Neural cell (in vitro differentiated cells): Measurements from ENCODE around the gene ZDHHC8. TPM values are rescaled to one million over a fixed set of nuclear protein-coding genes. Genes with fewer than 3 reads are reported as not detected.

Experiments
- H2AFZ ChIP-seq: fragments of 200-600, 300-800 bp; sonication (generic), shearing (Covaris generic); 2 replicates; pipeline ENCODE4 v1.6.0; 2014; ENCODE audit warnings: low read depth, mild to moderate bottlenecking, antibody characterized with exemption, low read length, moderate library complexity
- H3F3A ChIP-seq: fragments of 200-600 bp; shearing (Covaris generic); 2 replicates; pipeline ENCODE4 v1.6.1; 2016; ENCODE audit warnings: mild to moderate bottlenecking, moderate library complexity, mixed read lengths, antibody characterized with exemption, low read length; ENCODE audit not compliant: insufficient read depth, poor library complexity, severe bottlenecking
- H3K27ac ChIP-seq: fragments of 200-600, 300-800 bp; sonication (generic), shearing (Covaris generic); 2 replicates; pipeline ENCODE4 v1.5.1; 2014; ENCODE audit warnings: mild to moderate bottlenecking, low read length, moderate library complexity
- H3K27me3 ChIP-seq: fragments of 300-800, 200-600 bp; sonication (generic), shearing (Covaris generic); 2 replicates; pipeline ENCODE4 v1.6.0; 2014; ENCODE audit warnings: mild to moderate bottlenecking, low read depth, low read length, moderate library complexity; ENCODE audit not compliant: insufficient read depth
- H3K36me3 ChIP-seq: fragments of 300-800, 200-600 bp; sonication (generic), shearing (Covaris generic); 2 replicates; pipeline ENCODE4 v1.5.1; 2014; ENCODE audit warnings: mild to moderate bottlenecking, antibody characterized with exemption, low read length, moderate library complexity; ENCODE audit not compliant: insufficient read depth
- H3K4me2 ChIP-seq: fragments of 300-800, 200-600 bp; sonication (generic), shearing (Covaris generic); 2 replicates; pipeline ENCODE4 v1.6.0; 2014; ENCODE audit warnings: mild to moderate bottlenecking, low read length
- H3K4me3 ChIP-seq: fragments of 300-800, 200-600 bp; sonication (generic), shearing (Covaris generic); 2 replicates; pipeline ENCODE4 v1.5.1; 2014; ENCODE audit warnings: mild to moderate bottlenecking, low read length, moderate library complexity
- H3K79me2 ChIP-seq: fragments of 200-600 bp; shearing (Covaris generic); replicated peaks from 2 replicates; pipeline ENCODE4 v1.6.0; 2014; ENCODE audit warnings: mild to moderate bottlenecking, low read length, moderate library complexity; ENCODE audit not compliant: insufficient read depth
- H3K9ac ChIP-seq: fragments of 300-800, 200-600 bp; sonication (generic), shearing (Covaris generic); 2 replicates; pipeline ENCODE4 v1.6.1; 2016; ENCODE audit warnings: mild to moderate bottlenecking, low read length, mixed read lengths
- H3K9me2 ChIP-seq: fragments of 200-600 bp; shearing (Covaris generic); 2 replicates; pipeline ENCODE4 v1.6.1; 2016; ENCODE audit warnings: mild to moderate bottlenecking, low read length, mixed read lengths; ENCODE audit not compliant: insufficient read depth
- H3K9me3 ChIP-seq: fragments of 200-600, 300-800 bp; sonication (generic), shearing (Covaris generic); 2 replicates; pipeline ENCODE4 v1.6.1; 2016; ENCODE audit warnings: mild to moderate bottlenecking, mixed run types, low read length, moderate library complexity, mixed read lengths
- H4K20me1 ChIP-seq: fragments of 200-600 bp; shearing (Covaris generic); 2 replicates; pipeline ENCODE4 v1.6.1; 2016; ENCODE audit warnings: mild to moderate bottlenecking, mixed run types; ENCODE audit not compliant: insufficient read depth
- EP300 ChIP-seq: fragments of 450-650 bp; conservative IDR thresholded peaks from 2 replicates; pipeline ENCODE4 v1.6.1; 2014; ENCODE audit warnings: antibody characterized with exemption, mild to moderate bottlenecking, moderate library complexity; ENCODE audit not compliant: poor library complexity, severe bottlenecking
- EZH2 ChIP-seq: fragments of 200-600, 300-800 bp; shearing (Covaris generic), sonication (generic); IDR thresholded peaks from 2 replicates; pipeline ENCODE4 v1.6.1; 2014; ENCODE audit warnings: antibody characterized with exemption, low read length, borderline replicate concordance, mild to moderate bottlenecking; ENCODE audit not compliant: insufficient read depth, poor library complexity, severe bottlenecking
- MXI1 ChIP-seq: fragments of 450-650 bp; conservative IDR thresholded peaks from 2 replicates; pipeline ENCODE4 v1.6.1; 2014; ENCODE audit warnings: antibody characterized with exemption, mild to moderate bottlenecking; ENCODE audit not compliant: poor library complexity, severe bottlenecking
- POLR2AphosphoS5 ChIP-seq: IDR thresholded peaks from 2 replicates; pipeline ENCODE4 v1.6.1; 2012
- RAD21 ChIP-seq: fragments of 450-650 bp; conservative IDR thresholded peaks from 2 replicates; pipeline ENCODE4 v1.6.1; 2014; ENCODE audit warnings: antibody characterized with exemption, mild to moderate bottlenecking, moderate library complexity
- SMC3 ChIP-seq: fragments of 450-650 bp; conservative IDR thresholded peaks from 2 replicates; pipeline ENCODE4 v1.6.1; 2014; ENCODE audit warnings: antibody characterized with exemption, mild to moderate bottlenecking, moderate library complexity; ENCODE audit not compliant: poor library complexity
- TAF1 ChIP-seq: IDR thresholded peaks from 2 replicates; pipeline ENCODE4 v1.6.1; 2012; ENCODE audit warnings: low read depth
- polyA minus RNA-seq: library from RNA; depleted of rRNA, polyadenylated mRNA; stranded (reverse); fragments of >200 nt; gene quantifications from 2 replicates; pipeline ENCODE4 v1.2.3, GENCODE V29; 2014
- polyA plus RNA-seq: library from polyadenylated mRNA; depleted of rRNA; stranded (reverse); fragments of >200 nt; gene quantifications from 2 replicates; pipeline ENCODE4 v1.2.3, GENCODE V29; 2014
- TF ChIP-seq, protein P1 (sequence below): IDR thresholded peaks from 2 replicates; pipeline ENCODE4 v1.6.1; 2012; ENCODE audit warnings: borderline replicate concordance
- TF ChIP-seq, protein P2 (sequence below): fragments of 450-650 bp; IDR thresholded peaks from 2 replicates; pipeline ENCODE4 v1.5.1; 2014; ENCODE audit warnings: antibody characterized with exemption, mild to moderate bottlenecking, moderate library complexity; ENCODE audit not compliant: poor library complexity, severe bottlenecking

The ZDHHC8 gene, protein sequence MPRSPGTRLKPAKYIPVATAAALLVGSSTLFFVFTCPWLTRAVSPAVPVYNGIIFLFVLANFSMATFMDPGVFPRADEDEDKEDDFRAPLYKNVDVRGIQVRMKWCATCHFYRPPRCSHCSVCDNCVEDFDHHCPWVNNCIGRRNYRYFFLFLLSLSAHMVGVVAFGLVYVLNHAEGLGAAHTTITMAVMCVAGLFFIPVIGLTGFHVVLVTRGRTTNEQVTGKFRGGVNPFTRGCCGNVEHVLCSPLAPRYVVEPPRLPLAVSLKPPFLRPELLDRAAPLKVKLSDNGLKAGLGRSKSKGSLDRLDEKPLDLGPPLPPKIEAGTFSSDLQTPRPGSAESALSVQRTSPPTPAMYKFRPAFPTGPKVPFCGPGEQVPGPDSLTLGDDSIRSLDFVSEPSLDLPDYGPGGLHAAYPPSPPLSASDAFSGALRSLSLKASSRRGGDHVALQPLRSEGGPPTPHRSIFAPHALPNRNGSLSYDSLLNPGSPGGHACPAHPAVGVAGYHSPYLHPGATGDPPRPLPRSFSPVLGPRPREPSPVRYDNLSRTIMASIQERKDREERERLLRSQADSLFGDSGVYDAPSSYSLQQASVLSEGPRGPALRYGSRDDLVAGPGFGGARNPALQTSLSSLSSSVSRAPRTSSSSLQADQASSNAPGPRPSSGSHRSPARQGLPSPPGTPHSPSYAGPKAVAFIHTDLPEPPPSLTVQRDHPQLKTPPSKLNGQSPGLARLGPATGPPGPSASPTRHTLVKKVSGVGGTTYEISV
- polyA plus RNA-seq (4.5 and 11.4 TPM in 2 replicates), polyA minus RNA-seq (5.6 and 7.3 TPM in 2 replicates)

DNA sequence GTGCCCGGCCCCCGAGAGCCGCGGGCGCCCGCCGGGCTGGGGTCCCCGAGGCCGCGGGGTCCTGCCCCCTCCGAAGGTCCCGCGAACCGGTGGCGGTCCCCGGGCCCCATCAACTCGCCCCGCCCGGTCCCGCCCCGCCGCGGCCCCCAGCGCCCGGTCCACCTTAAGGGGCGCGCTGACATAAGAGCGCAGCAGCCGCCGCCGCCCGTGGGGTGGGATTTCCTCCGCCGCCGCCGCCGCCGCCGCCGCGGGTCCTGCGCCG lies at the start of gene ZDHHC8:
TSS of gene ZDHHC8 (plus strand) at position 208 of the 262 bp plus-strand sequence. CDS start 144 bp downstream, outside the sequence.
- Histone ChIP-seq H4K20me1 (no peaks in the 10 kb centered on the region), H3K79me2 (no peaks in the 10 kb centered on the region), H3K4me3 (peak within 1 kb of the TSS; percentile 90), H3K9me2 (no peaks in the 10 kb centered on the region), H3F3A (no peaks in the 10 kb centered on the region), H3K36me3 (no peaks in the 10 kb centered on the region), H3K27ac (peak within 1 kb of the TSS; percentile 67), H3K9ac (peak within 1 kb of the TSS; percentile 86), H3K27me3 (no peaks in the 10 kb centered on the region), H3K4me2 (peak within 1 kb of the TSS; percentile 68), H2AFZ (peak within 1 kb of the TSS; percentile 45), H3K9me3 (no peaks in the 10 kb centered on the region)
- TF ChIP-seq TAF1: no peak

DNA sequence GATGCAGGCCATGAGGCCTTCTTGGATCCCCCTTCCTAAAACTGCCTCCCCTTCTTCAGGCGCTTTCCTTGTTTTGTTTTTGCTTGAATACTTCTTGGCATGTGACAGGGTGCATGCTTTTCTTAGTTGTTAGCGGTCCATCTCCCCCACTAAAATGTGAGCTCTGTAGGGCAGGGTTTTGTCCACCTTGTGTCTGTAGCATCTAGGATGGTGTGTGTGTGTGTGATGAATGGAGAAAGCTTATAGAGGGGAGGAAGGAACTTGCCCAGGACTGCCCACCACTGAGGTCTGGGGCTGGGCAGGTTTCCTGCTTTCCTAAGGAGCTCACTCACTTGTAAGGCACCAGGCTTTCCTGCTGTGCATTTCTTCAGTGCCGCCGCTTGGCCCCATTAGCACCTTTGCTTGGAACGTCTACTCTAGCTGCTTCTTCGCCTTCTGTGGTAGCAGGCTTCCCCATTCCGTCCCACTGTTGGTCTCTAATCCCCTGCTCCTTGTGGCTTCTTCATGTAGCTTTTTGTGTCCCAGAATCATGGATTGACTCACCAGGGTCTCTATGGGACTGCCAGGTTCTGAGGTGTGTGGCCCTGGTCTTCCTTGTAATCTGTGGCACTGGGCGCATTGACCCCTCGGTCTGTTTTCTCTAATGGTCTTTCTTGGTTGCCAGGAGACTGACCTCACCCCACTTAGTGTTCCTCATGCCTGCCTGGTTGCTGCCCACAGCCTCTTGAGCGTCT lies 48.3 kb upstream of the ZDHHC8 start:
- Histone ChIP-seq H3K9ac (no peak overlapping the region), H4K20me1 (peaks cover 23% of the 10 kb centered on the region), H3K79me2 (peaks cover 58% of the 10 kb centered on the region), H3K27ac (no peak overlapping the region), H3F3A (no peaks in the 10 kb centered on the region), H3K36me3 (peaks cover 3% of the 10 kb centered on the region), H2AFZ (no peak overlapping the region), H3K9me2 (no peaks in the 10 kb centered on the region), H3K27me3 (no peaks in the 10 kb centered on the region), H3K4me2 (no peak overlapping the region), H3K9me3 (no peaks in the 10 kb centered on the region), H3K4me3 (peak overlapping the region; percentile 93)
- no peak for TF ChIP-seq RAD21
- no peak for TF ChIP-seq SMC3
- TF ChIP-seq, protein P1, sequence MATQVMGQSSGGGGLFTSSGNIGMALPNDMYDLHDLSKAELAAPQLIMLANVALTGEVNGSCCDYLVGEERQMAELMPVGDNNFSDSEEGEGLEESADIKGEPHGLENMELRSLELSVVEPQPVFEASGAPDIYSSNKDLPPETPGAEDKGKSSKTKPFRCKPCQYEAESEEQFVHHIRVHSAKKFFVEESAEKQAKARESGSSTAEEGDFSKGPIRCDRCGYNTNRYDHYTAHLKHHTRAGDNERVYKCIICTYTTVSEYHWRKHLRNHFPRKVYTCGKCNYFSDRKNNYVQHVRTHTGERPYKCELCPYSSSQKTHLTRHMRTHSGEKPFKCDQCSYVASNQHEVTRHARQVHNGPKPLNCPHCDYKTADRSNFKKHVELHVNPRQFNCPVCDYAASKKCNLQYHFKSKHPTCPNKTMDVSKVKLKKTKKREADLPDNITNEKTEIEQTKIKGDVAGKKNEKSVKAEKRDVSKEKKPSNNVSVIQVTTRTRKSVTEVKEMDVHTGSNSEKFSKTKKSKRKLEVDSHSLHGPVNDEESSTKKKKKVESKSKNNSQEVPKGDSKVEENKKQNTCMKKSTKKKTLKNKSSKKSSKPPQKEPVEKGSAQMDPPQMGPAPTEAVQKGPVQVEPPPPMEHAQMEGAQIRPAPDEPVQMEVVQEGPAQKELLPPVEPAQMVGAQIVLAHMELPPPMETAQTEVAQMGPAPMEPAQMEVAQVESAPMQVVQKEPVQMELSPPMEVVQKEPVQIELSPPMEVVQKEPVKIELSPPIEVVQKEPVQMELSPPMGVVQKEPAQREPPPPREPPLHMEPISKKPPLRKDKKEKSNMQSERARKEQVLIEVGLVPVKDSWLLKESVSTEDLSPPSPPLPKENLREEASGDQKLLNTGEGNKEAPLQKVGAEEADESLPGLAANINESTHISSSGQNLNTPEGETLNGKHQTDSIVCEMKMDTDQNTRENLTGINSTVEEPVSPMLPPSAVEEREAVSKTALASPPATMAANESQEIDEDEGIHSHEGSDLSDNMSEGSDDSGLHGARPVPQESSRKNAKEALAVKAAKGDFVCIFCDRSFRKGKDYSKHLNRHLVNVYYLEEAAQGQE: no peak
- no peak for TF ChIP-seq POLR2AphosphoS5
- TF ChIP-seq EP300: no peak
- no peak for TF ChIP-seq TAF1
- no peak for TF ChIP-seq EZH2
- no peak for TF ChIP-seq MXI1
- TF ChIP-seq, protein P2, sequence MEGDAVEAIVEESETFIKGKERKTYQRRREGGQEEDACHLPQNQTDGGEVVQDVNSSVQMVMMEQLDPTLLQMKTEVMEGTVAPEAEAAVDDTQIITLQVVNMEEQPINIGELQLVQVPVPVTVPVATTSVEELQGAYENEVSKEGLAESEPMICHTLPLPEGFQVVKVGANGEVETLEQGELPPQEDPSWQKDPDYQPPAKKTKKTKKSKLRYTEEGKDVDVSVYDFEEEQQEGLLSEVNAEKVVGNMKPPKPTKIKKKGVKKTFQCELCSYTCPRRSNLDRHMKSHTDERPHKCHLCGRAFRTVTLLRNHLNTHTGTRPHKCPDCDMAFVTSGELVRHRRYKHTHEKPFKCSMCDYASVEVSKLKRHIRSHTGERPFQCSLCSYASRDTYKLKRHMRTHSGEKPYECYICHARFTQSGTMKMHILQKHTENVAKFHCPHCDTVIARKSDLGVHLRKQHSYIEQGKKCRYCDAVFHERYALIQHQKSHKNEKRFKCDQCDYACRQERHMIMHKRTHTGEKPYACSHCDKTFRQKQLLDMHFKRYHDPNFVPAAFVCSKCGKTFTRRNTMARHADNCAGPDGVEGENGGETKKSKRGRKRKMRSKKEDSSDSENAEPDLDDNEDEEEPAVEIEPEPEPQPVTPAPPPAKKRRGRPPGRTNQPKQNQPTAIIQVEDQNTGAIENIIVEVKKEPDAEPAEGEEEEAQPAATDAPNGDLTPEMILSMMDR: no peak
